HepG2 (cell line): Measurements from ENCODE around the gene PSMG3. TPM values are rescaled to one million over a fixed set of nuclear protein-coding genes. Genes with fewer than 3 reads are reported as not detected.
A peak's percentile ranks its signal among the peaks of the same experiment; 100 is the strongest.

Experiments used
- ATAC-seq: fragments of 200-7000 bp; cut with Tn5 transposase; 3 replicates; pipeline ENCODE4 v1.9.1; 2020; ENCODE audit warnings: mild to moderate bottlenecking, moderate library complexity
- BruUV-seq: library from RNA; stranded (reverse); fragments of 400-500 nt; replicated peaks from 2 replicates; lab custom pipeline; 2021; lab: Mats Ljungman, UMichigan
- CTCF ChIA-PET: fragments of 300-600 bp; formaldehyde crosslinking; extraction: SDS; loops from one replicate; lab custom pipeline; 2021; ENCODE audit warnings: low total read pairs, inconsistent platforms, low intra/inter-chr PET ratio; lab: Yijun Ruan, JAX
- POLR2A ChIA-PET: fragments of 350-600 bp; sonication (Branson Sonifier 250); formaldehyde crosslinking; loops from one replicate; lab custom pipeline; 2020; ENCODE audit warnings: antibody characterized with exemption, inconsistent platforms; lab: Yijun Ruan, JAX
- DNase-seq: peaks from one replicate; pipeline ENCODE4 v3.0.0-alpha.2; 2015; ENCODE audit warnings: low spot score
- FAIRE-seq: peaks from 3 replicates; lab custom pipeline; 2011; peaks lifted over from hg19 to GRCh38; lab: Jason Lieb, UNC
- H2AFZ ChIP-seq: one replicate; pipeline ENCODE4 v1.6.1; 2011; ENCODE audit warnings: low read length, inconsistent platforms
- H3K27ac ChIP-seq: fragments of 300-600 bp; 3 replicates; pipeline ENCODE4 v1.8.0; 2011; ENCODE audit warnings: mixed run types, mild to moderate bottlenecking, mixed read lengths, low read length, inconsistent platforms; ENCODE audit not compliant: insufficient read depth; ENCODE audit errors: extremely low read length
- H3K27me3 ChIP-seq, 2 experiments: fragments of 200-600 bp in 1 of 2; 2 replicates in 1 of 2; 3 replicates in 1 of 2; pipeline versions ENCODE4 v1.6.0 to v1.8.0; 2011; ENCODE audit warnings: low read length in 2 of 2, mild to moderate bottlenecking in 2 of 2, moderate library complexity in 2 of 2, inconsistent platforms in 1 of 2; ENCODE audit not compliant: insufficient read depth in 2 of 2, control insufficient read depth in 1 of 2
- H3K36me3 ChIP-seq, 2 experiments: fragments of 200-600 bp in 1 of 2; replicated peaks in 1 of 2; 2 replicates in 1 of 2; 3 replicates in 1 of 2; pipeline versions ENCODE4 v1.5.1 to v1.8.0; 2011; ENCODE audit warnings: low read length in 2 of 2, inconsistent platforms in 1 of 2; ENCODE audit not compliant: insufficient read depth in 2 of 2, control insufficient read depth in 1 of 2
- H3K4me1 ChIP-seq: 2 replicates; pipeline ENCODE4 v1.5.1; 2012; ENCODE audit warnings: low read length, inconsistent platforms; ENCODE audit not compliant: insufficient read depth
- H3K4me2 ChIP-seq: 2 replicates; pipeline ENCODE4 v1.6.0; 2011; ENCODE audit warnings: low read depth, low read length, inconsistent platforms
- H3K4me3 ChIP-seq, 3 experiments: fragments of 200-600 bp in 1 of 3; sonication (generic), shearing (Covaris generic) in 1 of 3; replicated peaks in 1 of 3; 2 replicates each; pipeline ENCODE4 v1.5.1; 2011 to 2016; ENCODE audit warnings: low read length in 3 of 3, inconsistent platforms in 2 of 3, low read depth in 2 of 3, mild to moderate bottlenecking in 2 of 3, control low read depth in 1 of 3, mixed read lengths in 1 of 3; ENCODE audit not compliant: insufficient read depth in 1 of 3
- H3K79me2 ChIP-seq: one replicate; pipeline ENCODE4 v1.6.1; 2011; ENCODE audit warnings: low read length, inconsistent platforms; ENCODE audit not compliant: insufficient read depth
- H3K9ac ChIP-seq: 2 replicates; pipeline ENCODE4 v1.6.0; 2011; ENCODE audit warnings: mild to moderate bottlenecking, low read depth, low read length, inconsistent platforms; ENCODE audit not compliant: insufficient read depth
- H3K9me3 ChIP-seq: 2 replicates; pipeline ENCODE4 v1.5.1; 2012; ENCODE audit warnings: mild to moderate bottlenecking, low read length
- H4K20me1 ChIP-seq: 2 replicates; pipeline ENCODE4 v1.6.0; 2011; ENCODE audit warnings: inconsistent platforms, mild to moderate bottlenecking, low read length, moderate library complexity; ENCODE audit not compliant: insufficient read depth
- BHLHE40 ChIP-seq: IDR thresholded peaks from 2 replicates; pipeline ENCODE4 v1.6.1; 2011; ENCODE audit warnings: low read length, improper control_type of control experiment
- CBX1 ChIP-seq: IDR thresholded peaks from one replicate; pipeline ENCODE4 v1.6.1; 2016; ENCODE audit warnings: antibody characterized with exemption, low read depth
- CENPBD1 ChIP-seq: sonication (generic); formaldehyde crosslinking; IDR thresholded peaks from 2 replicates; pipeline ENCODE4 v1.8.0; 2022; ENCODE audit warnings: missing genetic modification reagents, low read depth, mild to moderate bottlenecking, borderline replicate concordance
- HNF1B ChIP-seq: sonication (generic); formaldehyde crosslinking; IDR thresholded peaks from 2 replicates; pipeline ENCODE4 v1.5.1; 2020; ENCODE audit warnings: mild to moderate bottlenecking, moderate library complexity, missing genetic modification reagents
- HOXD1 ChIP-seq: sonication (generic); formaldehyde crosslinking; IDR thresholded peaks from 2 replicates; pipeline ENCODE4 v1.5.0; 2020; ENCODE audit warnings: missing genetic modification reagents
- ZBTB1 ChIP-seq: sonication (generic); formaldehyde crosslinking; IDR thresholded peaks from 2 replicates; pipeline ENCODE4 v1.4.0; 2020; ENCODE audit warnings: missing genetic modification reagents, borderline replicate concordance
- ZNF614 ChIP-seq: IDR thresholded peaks from 2 replicates; pipeline ENCODE4 v1.6.1; 2018; ENCODE audit warnings: missing biosample characterization, missing genetic modification reagents, inconsistent platforms, borderline replicate concordance
- ZNF687 ChIP-seq: sonication (generic); formaldehyde crosslinking; IDR thresholded peaks from 2 replicates; pipeline ENCODE4 v1.5.1; 2020; ENCODE audit warnings: mild to moderate bottlenecking, missing genetic modification reagents, moderate library complexity
- ZNF746 ChIP-seq: sonication (generic); formaldehyde crosslinking; IDR thresholded peaks from 2 replicates; pipeline ENCODE4 v1.8.0; 2022; ENCODE audit warnings: mild to moderate bottlenecking, missing genetic modification reagents
- ZNF768 ChIP-seq: sonication (generic); formaldehyde crosslinking; IDR thresholded peaks from 2 replicates; pipeline ENCODE4 v1.4.0; 2020; ENCODE audit warnings: missing genetic modification reagents
- WGBS: methylation state at CpG from one replicate; pipeline ENCODE4 v1.1.6; 2017; ENCODE audit warnings: low lambda C conversion rate; 5-methylcytosine and 5-hydroxymethylcytosine counted together
- in situ Hi-C: cut with HindIII; loops from 2 replicates; pipeline ENCODE4 v1.10.0; 2017; ENCODE audit warnings: low pct_unique_long_range_greater_than_20kb; ENCODE audit not compliant: extremely low pct_ligation_motif_present
- intact Hi-C: fragments of 100-400 bp; cut with micrococcal nuclease; formaldehyde crosslinking; loops from one replicate; pipeline ENCODE4 v1.10.0; 2022; ENCODE audit not compliant: unreplicated experiment
- polyA plus RNA-seq, 8 experiments: library from polyadenylated mRNA; depleted of rRNA in 3 of 8; stranded (reverse) in 7 of 8; unstranded in 1 of 8; fragments of >200 nt; fragmentation: Illumina TruSeq in 4 of 8; extraction: Trizol in 4 of 8; gene quantifications; 2 replicates each; pipeline versions ENCODE4 v1.2.1 to v1.2.3, GENCODE V29; 2011 to 2016; ENCODE audit warnings: low read depth in 4 of 8, missing spikeins in 1 of 8, mixed read lengths in 1 of 8; ENCODE audit not compliant: insufficient read depth in 1 of 8
- total RNA-seq, 5 experiments: library from RNA; depleted of rRNA; stranded (reverse); fragments of >200 nt; fragmentation: Illumina TruSeq; extraction: Trizol; gene quantifications; 2 replicates each; pipeline ENCODE4 v1.2.3, GENCODE V29; 2016; ENCODE audit warnings: low read depth in 1 of 5

The PSMG3 gene
- total and polyA plus RNA-seq, 2 of the 13 experiments (the other 11 are each of a cell fraction or from before 2014, with no cell fraction given), result 29.6 to 48.4 TPM

GRCh38 chr7:1587738-1588137, 17.9 kb upstream of the PSMG3 start:
- Histone ChIP-seq H3K9me3 (peaks cover 8% of the 10 kb centered on the region; the same call in 1 of the 2 replicates), H3K9ac (no peak overlapping the region), H3K27me3 (peaks cover 4 to 67% of the 10 kb centered on the region in 2 experiments; a peak in 3 of 5 replicates), H3K79me2 (no peaks in the 10 kb centered on the region), H3K4me2 (no peak overlapping the region), H4K20me1 (no peaks in the 10 kb centered on the region), H2AFZ (no peak overlapping the region), H3K27ac (no peak overlapping the region), H3K4me3 (no peak overlapping the region), H3K4me1 (no peaks in the 10 kb centered on the region), H3K36me3 (no peaks in the 10 kb centered on the region)
- 55% methylated on average over 11 of the region's 12 CpGs for WGBS
- intact Hi-C loops, result no loop called here
- POLR2A ChIA-PET, result no interaction called here
- BruUV-seq, result no TSS peak
- in situ Hi-C loops, result loop anchor here (10.0 to 25.0 kb wide), 2 partner anchors 167 to 625 kb away; no protein-coding TSS in a partner anchor
- ATAC-seq (no peak), FAIRE-seq (no peak), DNase-seq (no peak)
- peak; percentile 89 for TF ChIP-seq ZNF768 (CRISPR knock-in tag)
- no peak for TF ChIP-seq ZNF614 (CRISPR knock-in tag)
- CTCF ChIA-PET, result no interaction called here

- H3K4me1 ChIP-seq, result no peaks in the 10 kb centered on the region
- CTCF ChIA-PET, result no interaction called here
- no peak overlapping the region for H3K4me3 ChIP-seq
- no peak for ATAC-seq
- no peaks in the 10 kb centered on the region for H4K20me1 ChIP-seq
- POLR2A ChIA-PET, result no interaction called here
- H3K27me3 ChIP-seq, result peaks cover 4 to 61% of the 10 kb centered on the region in 2 experiments; a peak in 3 of 5 replicates
- in situ Hi-C loops (loop anchor here (10.0 to 25.0 kb wide), 2 partner anchors 168 to 625 kb away; no protein-coding TSS in a partner anchor), intact Hi-C loops (no loop called here)
- H3K4me2 ChIP-seq, result no peak overlapping the region; the same call in 1 of the 2 replicates
- no peak overlapping the region for H3K27ac ChIP-seq
- DNase-seq, result no peak
- H3K9ac ChIP-seq, result no peak overlapping the region
- no peaks in the 10 kb centered on the region for H3K36me3 ChIP-seq
- H3K9me3 ChIP-seq, result peaks cover 8% of the 10 kb centered on the region; the same call in 1 of the 2 replicates
- no peaks in the 10 kb centered on the region for H3K79me2 ChIP-seq
- BruUV-seq, result no TSS peak
- 68% methylated on average over 15 of the region's 42 CpGs for WGBS
- H2AFZ ChIP-seq, result no peak overlapping the region
- FAIRE-seq, result no peak
- TF ChIP-seq ZBTB1, result no peak
- peak; percentile 10; the same call in 1 of the 2 replicates for TF ChIP-seq ZNF687 (CRISPR knock-in tag)
- no peak for TF ChIP-seq HOXD1
- TF ChIP-seq CENPBD1 (CRISPR knock-in tag), result no peak
- TF ChIP-seq ZNF746 (CRISPR knock-in tag), result no peak
- 0 out of 2 replicates have a peak, but pooled peaks have one; percentile 23 for TF ChIP-seq BHLHE40
- TF ChIP-seq HNF1B (CRISPR knock-in tag), result peak; percentile 47; the same call in 1 of the 2 replicates
- TF ChIP-seq CBX1, result no peak
Measured at GRCh38 chr7:1586827-1587705, 17.2 kb upstream of the PSMG3 start.
